HG03432 (cell line): ENCODE results near the gene SPTBN5.

Source experiments
- ATAC-seq: cut with Tn5 transposase; IDR thresholded peaks from one replicate; pipeline ENCODE4 v1.9.1; 2021; ENCODE audit warnings: mild to moderate bottlenecking, moderate library complexity; ENCODE audit not compliant: unreplicated experiment

Gene SPTBN5

GRCh38 chr15:41893422-41894250, at the start of gene SPTBN5:
Gene SPTBN5, minus strand, starts transcription at chr15:41894053. Its CDS starts 556 bp downstream, at chr15:41893497.
- no peak for ATAC-seq

DNA sequence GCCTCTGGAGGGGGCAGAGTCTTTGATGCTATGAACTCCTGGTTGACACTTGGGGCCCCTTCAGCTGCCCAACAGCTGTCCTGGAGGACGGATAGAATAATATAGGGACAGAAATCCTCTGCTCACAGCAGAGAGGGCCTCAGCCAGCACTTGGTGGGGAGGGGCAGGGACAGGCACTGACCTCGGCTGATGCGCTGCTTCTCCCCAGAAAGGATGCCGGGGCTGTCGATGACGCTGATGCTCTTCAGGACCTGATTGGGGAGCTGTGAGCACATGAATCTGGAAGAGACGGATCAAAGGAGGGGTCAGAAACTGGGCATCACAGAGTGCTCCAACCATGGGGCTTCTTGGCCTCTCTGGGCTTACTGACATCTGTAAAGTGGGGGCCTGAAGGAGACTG, 49.0 kb upstream of the SPTBN5 start:
- ATAC-seq = no peak

- ATAC-seq = no peak
Observed at GRCh38 chr15:41941644-41942415, 48.0 kb upstream of the SPTBN5 start.

GRCh38 chr15:41940441-41940857, 46.6 kb upstream of the SPTBN5 start:
- no peak for ATAC-seq

- no peak for ATAC-seq
Observed at GRCh38 chr15:41939986-41940385, 46.1 kb upstream of the SPTBN5 start.

DNA sequence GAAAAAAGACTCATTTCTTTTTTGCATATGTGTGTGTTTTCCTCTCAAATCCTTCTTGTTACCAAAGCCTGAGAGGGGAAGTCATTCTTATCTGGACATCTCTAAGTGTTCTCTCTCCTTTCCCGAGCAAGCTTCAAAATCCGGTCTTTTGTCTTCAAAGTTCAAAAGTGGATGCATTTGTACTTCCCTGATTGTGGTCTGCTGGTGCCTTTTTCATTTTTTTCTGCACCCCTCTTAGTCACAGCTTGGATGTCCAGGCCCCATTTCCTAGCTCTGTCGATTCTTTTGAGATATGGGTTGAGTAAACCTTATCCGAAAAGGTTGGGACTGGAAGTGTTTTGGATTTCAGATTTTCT, 43.7 kb upstream of the SPTBN5 start:
- no peak for ATAC-seq

- no peak for ATAC-seq
Observed at GRCh38 chr15:41936649-41937567, 43.1 kb upstream of the SPTBN5 start.

- ATAC-seq = no peak
Observed at GRCh38 chr15:41936155-41936554, 42.3 kb upstream of the SPTBN5 start.

- ATAC-seq = no peak
Observed at GRCh38 chr15:41935566-41936020, 41.7 kb upstream of the SPTBN5 start.

DNA sequence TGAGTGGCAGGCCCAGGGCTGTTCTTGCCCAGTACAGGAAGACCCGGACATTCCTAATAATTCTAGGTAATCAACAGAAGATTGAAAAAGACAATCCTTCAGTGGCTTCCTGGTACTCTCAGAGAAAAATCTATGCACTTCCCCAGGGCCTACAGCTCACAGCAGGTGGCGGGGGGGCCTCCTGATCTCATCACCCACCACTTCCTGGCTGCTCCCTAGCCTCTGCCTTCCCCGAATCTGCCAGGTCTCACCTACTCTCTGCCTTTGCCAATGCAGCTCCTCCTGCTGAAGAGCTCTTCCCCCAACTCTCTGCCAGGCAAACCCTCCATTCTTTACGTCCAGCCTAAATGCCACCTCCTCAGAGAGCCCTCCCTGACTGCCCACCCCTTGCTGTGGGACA, 41.0 kb upstream of the SPTBN5 start:
- ATAC-seq = no peak

DNA sequence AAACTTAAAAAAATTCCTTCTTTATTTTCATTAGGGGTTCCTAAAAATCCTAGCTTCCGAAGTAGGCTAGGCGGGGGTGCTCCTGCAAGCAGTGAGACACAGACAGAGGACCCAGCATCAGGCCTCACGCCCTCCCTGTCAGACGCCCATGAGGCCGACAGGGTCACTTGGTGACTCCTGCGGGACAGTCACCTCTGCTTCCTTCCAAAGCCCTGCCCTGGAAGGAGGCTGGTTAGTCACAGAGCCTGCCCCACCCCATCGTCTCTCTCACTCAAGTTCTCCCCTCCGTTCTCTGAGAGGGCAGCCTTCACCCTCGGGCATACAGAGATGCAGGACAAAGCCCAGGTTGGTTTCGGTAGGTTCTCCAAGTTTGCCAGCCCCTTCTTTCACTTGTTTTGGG, 39.9 kb upstream of the SPTBN5 start:
- ATAC-seq = no peak

DNA sequence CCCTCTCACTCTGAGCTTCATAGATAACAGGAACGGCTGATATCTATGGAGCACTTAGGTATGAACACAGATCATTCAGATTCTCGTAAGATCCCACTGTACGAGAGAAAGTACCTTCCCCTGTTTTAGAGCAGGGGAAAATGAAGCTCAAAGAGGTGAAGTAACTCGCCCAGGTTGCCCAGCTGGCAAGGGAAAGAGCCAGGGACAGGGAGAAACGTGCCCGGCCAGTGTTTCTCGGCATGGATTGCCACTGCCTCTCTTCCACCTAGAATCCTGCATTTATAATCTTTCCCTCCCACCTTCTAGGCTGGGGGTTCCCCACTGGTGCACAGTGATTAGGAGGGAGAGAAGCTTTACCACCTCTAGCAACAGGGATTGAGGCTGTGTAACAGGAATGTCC, 39.5 kb upstream of the SPTBN5 start:
- ATAC-seq = no peak

DNA sequence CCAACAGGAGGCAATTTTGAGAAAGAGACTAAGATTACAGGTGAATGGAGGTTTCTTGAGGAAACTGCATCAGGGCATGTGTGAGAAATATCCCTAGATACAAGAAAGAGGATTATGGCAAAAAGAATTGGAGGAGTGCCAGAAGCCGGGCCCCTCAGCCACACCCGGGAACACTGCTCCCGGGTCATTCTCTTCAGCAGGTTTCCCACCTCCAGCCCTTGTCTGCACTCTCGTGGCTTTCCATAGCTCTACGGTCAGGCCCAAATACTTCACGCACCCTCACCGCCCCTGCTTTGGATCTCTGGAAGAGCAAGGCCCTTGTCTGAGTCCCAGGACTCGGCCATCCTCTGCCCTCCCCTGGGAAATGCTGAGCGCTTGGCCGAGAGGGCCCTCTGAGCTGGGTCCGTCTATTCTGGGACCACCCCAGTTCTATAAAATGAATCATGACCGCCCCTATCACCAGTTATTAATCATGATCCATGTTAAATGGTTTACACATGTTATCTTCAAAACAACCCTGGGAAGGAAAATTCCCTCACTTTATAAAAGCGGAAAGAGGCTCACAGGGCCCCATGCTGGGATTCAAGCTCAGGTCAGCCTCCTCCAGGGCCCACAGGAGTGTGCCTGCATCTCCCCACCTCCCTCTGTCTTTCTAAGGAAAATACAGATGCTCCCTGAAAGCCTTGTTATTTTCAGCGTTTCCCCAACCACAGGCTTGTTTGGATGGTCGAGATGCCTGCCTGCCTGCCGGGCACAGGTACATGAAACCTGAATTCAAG, 38.8 kb upstream of the SPTBN5 start:
- ATAC-seq = no peak

- no peak for ATAC-seq
Observed at GRCh38 chr15:41932101-41932500, 38.2 kb upstream of the SPTBN5 start.

DNA sequence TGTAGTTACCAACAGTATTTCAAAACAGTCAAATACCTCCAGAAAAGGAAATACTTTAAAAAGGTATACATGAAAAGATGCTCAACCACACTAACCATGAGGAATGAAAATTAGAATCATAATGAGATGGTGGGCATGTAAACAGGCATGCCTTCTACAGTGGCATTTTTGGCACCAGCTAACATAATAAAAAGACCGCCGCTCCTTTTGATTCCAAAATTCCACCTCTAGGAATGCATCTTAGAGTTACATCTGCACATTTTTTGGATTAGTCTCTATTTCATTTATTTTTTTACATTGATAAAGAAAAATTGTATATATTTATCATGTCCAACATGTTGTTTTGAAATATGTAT, 37.0 kb upstream of the SPTBN5 start:
- ATAC-seq = no peak

- ATAC-seq = no peak
Observed at GRCh38 chr15:41930221-41930866, 36.5 kb upstream of the SPTBN5 start.

DNA sequence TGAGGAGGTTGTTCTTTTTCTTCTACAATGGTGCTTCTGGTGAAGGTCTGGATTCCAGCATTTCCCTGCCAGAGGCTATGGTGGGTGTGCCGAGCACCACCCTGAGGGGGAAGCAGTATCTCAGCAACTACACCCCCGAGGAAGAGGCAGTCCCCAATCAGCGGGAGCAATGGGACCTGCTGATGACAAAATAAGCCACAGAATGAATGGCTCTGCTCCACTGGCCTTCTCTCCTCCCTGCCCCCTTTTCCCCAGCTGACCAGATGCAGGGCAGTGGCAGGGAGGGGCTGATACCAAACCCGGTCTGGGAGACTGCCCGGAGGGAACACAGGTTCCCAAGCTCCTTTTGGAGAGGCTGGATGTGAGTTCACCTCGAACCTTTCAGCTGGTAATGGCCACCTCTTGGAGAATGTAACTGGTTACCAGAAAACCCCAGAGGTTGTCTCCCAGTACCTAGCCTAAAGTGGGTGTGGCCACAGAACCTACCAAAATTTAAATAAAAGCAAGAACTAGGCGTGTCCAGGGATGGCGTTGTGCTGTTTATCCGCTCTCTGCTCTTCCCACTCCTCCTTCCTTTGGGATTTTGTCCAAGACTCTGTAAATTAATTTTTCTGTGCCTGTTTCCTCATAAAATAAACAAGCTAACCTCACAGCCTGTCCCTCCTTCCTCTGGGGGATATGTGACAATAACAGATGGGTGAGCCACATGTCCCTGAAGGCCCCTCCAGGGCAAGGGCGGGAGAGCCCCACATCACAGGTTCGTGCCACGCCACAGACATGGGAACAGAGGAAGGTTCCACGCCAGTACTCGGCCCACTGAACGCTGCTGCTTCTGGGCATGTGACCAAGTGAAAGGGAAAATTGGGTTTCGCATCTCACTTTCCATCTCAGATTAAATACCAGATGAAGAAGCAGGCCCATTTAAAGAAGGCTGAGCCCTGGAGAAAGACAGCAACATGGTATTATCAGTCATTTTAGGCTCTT, 35.1 kb upstream of the SPTBN5 start:
- peak; percentile 79 for ATAC-seq

GRCh38 chr15:41928100-41928499, 34.2 kb upstream of the SPTBN5 start:
- ATAC-seq = no peak

DNA sequence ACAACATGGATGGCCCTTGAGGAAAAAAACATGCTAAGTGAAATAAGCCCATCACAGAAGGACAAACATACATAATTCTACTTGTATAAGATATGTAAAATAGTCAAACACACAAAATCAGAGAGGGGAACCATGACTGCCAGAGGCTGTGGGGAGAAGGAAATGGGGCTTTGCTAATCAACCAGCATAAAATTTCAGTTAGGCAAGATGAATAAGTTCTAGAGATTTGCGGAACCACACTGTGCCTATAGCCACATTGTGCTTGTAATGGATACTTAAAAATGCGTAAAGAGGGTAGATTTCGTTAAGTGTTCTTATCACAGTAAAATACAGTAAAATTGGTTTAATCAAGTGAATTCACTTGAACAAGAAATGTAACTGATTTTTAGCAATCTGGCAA, 33.7 kb upstream of the SPTBN5 start:
- ATAC-seq = no peak
